Peyer's patch (tissue), 4 donors: Measurements from ENCODE around the gene IL3RA.

Source experiments
- POLR2A ChIP-seq, 2 donors: fragments of 450-650 bp; IDR thresholded peaks; one replicate each; pipeline ENCODE4 v1.5.1; 2017; ENCODE audit warnings: antibody characterized with exemption in 2 of 2, mild to moderate bottlenecking in 2 of 2, moderate library complexity in 2 of 2
- TF ChIP-seq, protein P1 (sequence below), 6 experiments: fragments of 450-650 bp in 4 of 6; fragments of 200-600 bp in 2 of 6; sonication (generic) in 1 of 6; IDR thresholded peaks; one replicate each; pipeline ENCODE4 v1.5.1; 2017 to 2019; ENCODE audit warnings: antibody characterized with exemption in 6 of 6, mild to moderate bottlenecking in 3 of 6, moderate library complexity in 1 of 6

DNA sequence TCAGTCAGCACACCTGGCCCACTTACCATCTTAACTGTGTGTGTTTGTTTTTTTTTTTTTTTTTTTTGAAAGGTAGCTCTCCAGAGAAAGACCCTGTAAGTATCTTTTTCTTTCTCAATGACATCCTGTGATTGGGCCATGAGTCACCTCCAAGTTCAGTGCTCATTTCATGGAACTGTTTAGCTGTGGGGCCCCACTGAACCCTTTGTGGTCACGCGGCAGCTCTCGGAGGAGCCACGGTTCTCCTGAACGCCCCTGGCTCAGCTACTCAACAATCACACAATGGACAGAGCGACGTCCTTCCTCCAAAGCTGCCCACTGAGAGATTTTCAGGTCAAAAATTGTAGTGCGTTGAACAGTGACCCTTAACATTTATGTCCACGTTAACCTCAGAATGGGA is 14.2 kb upstream of the IL3RA start:
- TF ChIP-seq POLR2A (IDR thresholded peaks at IDR 0.05) = no peak
- TF ChIP-seq, protein P1, sequence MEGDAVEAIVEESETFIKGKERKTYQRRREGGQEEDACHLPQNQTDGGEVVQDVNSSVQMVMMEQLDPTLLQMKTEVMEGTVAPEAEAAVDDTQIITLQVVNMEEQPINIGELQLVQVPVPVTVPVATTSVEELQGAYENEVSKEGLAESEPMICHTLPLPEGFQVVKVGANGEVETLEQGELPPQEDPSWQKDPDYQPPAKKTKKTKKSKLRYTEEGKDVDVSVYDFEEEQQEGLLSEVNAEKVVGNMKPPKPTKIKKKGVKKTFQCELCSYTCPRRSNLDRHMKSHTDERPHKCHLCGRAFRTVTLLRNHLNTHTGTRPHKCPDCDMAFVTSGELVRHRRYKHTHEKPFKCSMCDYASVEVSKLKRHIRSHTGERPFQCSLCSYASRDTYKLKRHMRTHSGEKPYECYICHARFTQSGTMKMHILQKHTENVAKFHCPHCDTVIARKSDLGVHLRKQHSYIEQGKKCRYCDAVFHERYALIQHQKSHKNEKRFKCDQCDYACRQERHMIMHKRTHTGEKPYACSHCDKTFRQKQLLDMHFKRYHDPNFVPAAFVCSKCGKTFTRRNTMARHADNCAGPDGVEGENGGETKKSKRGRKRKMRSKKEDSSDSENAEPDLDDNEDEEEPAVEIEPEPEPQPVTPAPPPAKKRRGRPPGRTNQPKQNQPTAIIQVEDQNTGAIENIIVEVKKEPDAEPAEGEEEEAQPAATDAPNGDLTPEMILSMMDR (IDR thresholded peaks at IDR 0.05) = no peak
